ENCODE measurements around the gene ELL.

DNA sequence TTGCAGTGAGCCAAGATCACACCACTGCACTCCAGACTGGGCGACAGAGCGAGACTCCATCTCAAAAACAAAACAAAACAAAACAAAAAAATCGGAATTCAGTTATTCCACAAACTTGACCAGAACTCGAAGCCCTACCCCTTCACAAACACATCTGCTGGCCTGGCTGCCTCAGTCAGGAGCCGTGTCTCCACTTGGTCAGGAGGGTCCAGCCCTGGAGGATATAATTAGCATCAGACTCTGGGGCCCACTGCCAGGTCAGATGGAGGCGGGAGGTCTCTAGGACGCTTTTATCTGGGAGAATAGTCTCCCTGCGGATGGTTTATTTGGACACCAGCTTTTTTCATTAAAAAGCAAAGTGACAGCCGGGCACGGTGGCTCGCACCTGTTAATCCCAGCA is 8.0 kb downstream of the ELL start:
- TF ChIP-seq MEF2A (IDR thresholded peaks at IDR 0.05; ENCODE audit: borderline replicate concordance, low read depth), result no peak
- TF ChIP-seq CTCF (IDR thresholded peaks at IDR 0.05), result no peak
- no peak for TF ChIP-seq JUND (IDR thresholded peaks at IDR 0.05)
- TF ChIP-seq ZBTB33 (IDR thresholded peaks at IDR 0.05; ENCODE audit: borderline replicate concordance, low read depth), result no peak
- TF ChIP-seq POLR2AphosphoS5 (IDR thresholded peaks at IDR 0.05; ENCODE audit: low read depth, low read length), result no peak
- TF ChIP-seq TAF1 (IDR thresholded peaks at IDR 0.05; ENCODE audit: borderline replicate concordance, low read depth, low read length), result no peak
- TF ChIP-seq GABPA (IDR thresholded peaks at IDR 0.05; ENCODE audit: low read depth), result no peak
- no peak for TF ChIP-seq YY1 (IDR thresholded peaks at IDR 0.05; ENCODE audit: low read depth)
- no peak for TF ChIP-seq ELF1 (IDR thresholded peaks at IDR 0.05)
- TF ChIP-seq MAX (IDR thresholded peaks at IDR 0.05; ENCODE audit: low read depth), result no peak
- no peak; the same call in 1 of the 2 replicates for TF ChIP-seq RAD21 (IDR thresholded peaks at IDR 0.05; ENCODE audit: low read length)
- TF ChIP-seq USF2 (IDR thresholded peaks at IDR 0.05; ENCODE audit: borderline replicate concordance, low read depth, low read length), result no peak
- TF ChIP-seq EP300 (IDR thresholded peaks at IDR 0.05; ENCODE audit: borderline replicate concordance in 1 of 2, low read depth in 1 of 2, low read length in 1 of 2), result no peak
- TF ChIP-seq SIN3A (IDR thresholded peaks at IDR 0.05; ENCODE audit: borderline replicate concordance, low read depth, low read length), result no peak
